Duodenal mucosa (tissue), 2 donors: Measurements from ENCODE around the gene ATP5F1D.

Experiments
- H3K27ac ChIP-seq: one replicate; pipeline ENCODE4 v1.7.0; 2013; ENCODE audit warnings: low read depth, low read length
- H3K27me3 ChIP-seq, 2 donors: one replicate each; pipeline ENCODE4 v1.7.0; 2013; ENCODE audit warnings: low read length in 2 of 2, control low read depth in 1 of 2; ENCODE audit not compliant: insufficient read depth in 2 of 2, control insufficient read depth in 1 of 2
- H3K36me3 ChIP-seq, 2 donors: one replicate each; pipeline ENCODE4 v1.7.0; 2013; ENCODE audit warnings: low read length in 2 of 2, control low read depth in 1 of 2; ENCODE audit not compliant: insufficient read depth in 2 of 2, control insufficient read depth in 1 of 2
- H3K4me1 ChIP-seq, 2 donors: one replicate each; pipeline ENCODE4 v1.7.0; 2013; ENCODE audit warnings: low read length in 2 of 2, control low read depth in 1 of 2; ENCODE audit not compliant: insufficient read depth in 2 of 2, control insufficient read depth in 1 of 2
- H3K4me3 ChIP-seq, 2 donors: one replicate each; pipeline ENCODE4 v1.7.0; 2013; ENCODE audit warnings: low read length in 2 of 2, low read depth in 1 of 2
- H3K9ac ChIP-seq, 2 donors: one replicate each; pipeline ENCODE4 v1.7.0; 2013; ENCODE audit warnings: low read length in 2 of 2, low read depth in 1 of 2
- H3K9me3 ChIP-seq, 2 donors: one replicate each; pipeline ENCODE4 v1.7.0; 2013; ENCODE audit warnings: low read length in 2 of 2, control low read depth in 1 of 2; ENCODE audit not compliant: control insufficient read depth in 1 of 2

The ATP5F1D gene

DNA sequence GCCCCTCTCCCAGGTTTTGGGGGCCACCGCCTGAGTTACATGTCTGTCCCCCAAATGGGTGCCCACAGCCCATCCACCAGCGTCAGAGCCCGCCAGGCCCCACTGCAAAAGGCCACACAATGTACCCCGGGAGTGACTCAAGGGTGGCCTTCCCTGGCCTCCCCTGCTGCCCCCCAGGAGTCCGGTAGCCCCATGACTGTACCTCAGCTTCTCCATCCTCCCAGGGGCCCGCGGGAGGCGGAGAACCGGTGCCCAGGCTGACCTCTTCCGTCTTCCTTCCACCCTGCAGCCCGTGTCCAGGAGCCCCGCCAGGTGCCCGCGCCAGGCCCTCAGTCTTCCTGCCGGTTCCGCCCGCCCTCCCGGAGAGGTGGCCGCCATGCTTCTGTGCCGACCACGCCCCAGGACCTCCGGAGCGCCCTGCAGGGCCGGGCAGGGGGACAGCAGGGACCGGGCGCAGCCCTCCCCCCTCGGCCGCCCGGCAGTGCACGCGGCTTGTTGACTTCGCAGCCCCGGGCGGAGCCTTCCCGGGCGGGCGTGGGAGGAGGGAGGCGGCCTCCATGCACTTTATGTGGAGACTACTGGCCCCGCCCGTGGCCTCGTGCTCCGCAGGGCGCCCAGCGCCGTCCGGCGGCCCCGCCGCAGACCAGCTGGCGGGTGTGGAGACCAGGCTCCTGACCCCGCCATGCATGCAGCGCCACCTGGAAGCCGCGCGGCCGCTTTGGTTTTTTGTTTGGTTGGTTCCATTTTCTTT, 14.1 kb upstream of the ATP5F1D start:
- H3K27me3 ChIP-seq: peaks cover 0 to 3% of the 10 kb centered on the region in 2 donors
- H3K9me3 ChIP-seq: no peaks in the 10 kb centered on the region
- H3K27ac ChIP-seq: no peak overlapping the region
- no peak overlapping the region for H3K9ac ChIP-seq
- no peak overlapping the region for H3K4me3 ChIP-seq
- H3K36me3 ChIP-seq: peaks cover 0 to 34% of the 10 kb centered on the region in 2 donors
- H3K4me1 ChIP-seq: peaks cover 0 to under 1% of the 10 kb centered on the region in 2 donors

- H3K4me3 ChIP-seq: no peak overlapping the region
- H3K27ac ChIP-seq: no peak overlapping the region
- H3K4me1 ChIP-seq: peaks cover 0 to 9% of the 10 kb centered on the region in 2 donors
- H3K36me3 ChIP-seq: peaks cover 0 to 25% of the 10 kb centered on the region in 2 donors
- no peaks in the 10 kb centered on the region for H3K9me3 ChIP-seq
- H3K27me3 ChIP-seq: peaks cover 0 to 3% of the 10 kb centered on the region in 2 donors
- no peak overlapping the region for H3K9ac ChIP-seq
Measured at GRCh38 chr19:1228161-1228957, 13.2 kb upstream of the ATP5F1D start.

DNA sequence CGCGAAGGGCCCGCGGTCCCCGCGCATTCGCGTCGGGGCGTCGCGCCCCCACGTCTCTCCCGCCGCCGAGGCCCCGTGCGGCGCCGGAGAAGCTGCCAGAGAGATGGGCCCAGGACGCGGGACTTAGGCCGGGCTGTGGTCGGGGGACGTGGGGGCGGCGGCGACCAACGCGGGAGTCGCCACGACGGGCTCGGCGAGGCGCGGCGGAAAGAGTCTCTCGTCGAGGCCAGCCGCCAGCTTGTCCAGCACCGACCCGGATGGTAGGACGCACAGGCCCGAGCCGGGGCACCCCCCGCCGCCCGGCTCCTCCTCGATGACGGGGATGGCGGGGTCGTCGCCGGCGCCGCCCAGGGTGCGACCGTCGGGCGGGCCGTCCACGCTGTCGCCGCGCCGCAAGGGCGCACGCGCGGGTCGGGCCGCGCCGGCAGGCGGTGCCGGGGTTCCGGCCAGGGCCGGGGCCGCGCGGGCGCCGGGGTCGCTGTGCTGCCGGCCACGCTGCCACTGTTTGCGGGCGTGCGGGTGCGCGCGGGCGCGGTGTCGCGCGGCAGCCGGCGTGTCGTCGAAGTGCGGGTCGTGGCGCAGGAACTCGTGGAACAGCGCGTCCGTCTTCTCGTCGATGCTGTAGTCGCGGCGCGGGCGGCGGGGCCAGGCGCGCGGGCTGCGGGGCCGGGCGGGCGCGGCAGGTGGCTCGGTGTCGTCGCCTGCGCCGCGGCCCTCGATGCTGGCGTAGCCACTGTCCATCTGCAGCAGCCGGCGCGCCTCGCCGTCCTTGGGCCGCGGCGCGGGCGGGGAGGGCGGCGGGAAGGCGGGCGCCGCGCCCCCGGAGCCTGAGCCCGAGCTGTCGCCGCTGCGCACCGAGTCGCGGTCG, 12.3 kb upstream of the ATP5F1D start:
- Histone ChIP-seq H3K4me3 (no peak overlapping the region), H3K9ac (no peak overlapping the region), H3K36me3 (peaks cover 0 to 21% of the 10 kb centered on the region in 2 donors), H3K9me3 (no peaks in the 10 kb centered on the region), H3K27me3 (peaks cover 2 to 10% of the 10 kb centered on the region in 2 donors), H3K4me1 (peaks cover 0 to 11% of the 10 kb centered on the region in 2 donors), H3K27ac (no peak overlapping the region)

GRCh38 chr19:1229924-1230782, 11.4 kb upstream of the ATP5F1D start:
- Histone ChIP-seq H3K9me3 (no peaks in the 10 kb centered on the region), H3K27me3 (peaks cover 7 to 17% of the 10 kb centered on the region in 2 donors), H3K9ac (no peak overlapping the region), H3K27ac (no peak overlapping the region), H3K4me1 (peaks cover 0 to 18% of the 10 kb centered on the region in 2 donors), H3K4me3 (no peak overlapping the region), H3K36me3 (peaks cover 0 to 14% of the 10 kb centered on the region in 2 donors)

- no peak overlapping the region for H3K9ac ChIP-seq
- peaks cover 0 to 18% of the 10 kb centered on the region in 2 donors for H3K4me1 ChIP-seq
- peaks cover 14 to 25% of the 10 kb centered on the region in 2 donors for H3K27me3 ChIP-seq
- no peak overlapping the region for H3K4me3 ChIP-seq
- no peaks in the 10 kb centered on the region for H3K9me3 ChIP-seq
- H3K27ac ChIP-seq: no peak overlapping the region
- H3K36me3 ChIP-seq: peaks cover 0 to 9% of the 10 kb centered on the region in 2 donors
Measured at GRCh38 chr19:1230783-1231489, 10.6 kb upstream of the ATP5F1D start.

DNA sequence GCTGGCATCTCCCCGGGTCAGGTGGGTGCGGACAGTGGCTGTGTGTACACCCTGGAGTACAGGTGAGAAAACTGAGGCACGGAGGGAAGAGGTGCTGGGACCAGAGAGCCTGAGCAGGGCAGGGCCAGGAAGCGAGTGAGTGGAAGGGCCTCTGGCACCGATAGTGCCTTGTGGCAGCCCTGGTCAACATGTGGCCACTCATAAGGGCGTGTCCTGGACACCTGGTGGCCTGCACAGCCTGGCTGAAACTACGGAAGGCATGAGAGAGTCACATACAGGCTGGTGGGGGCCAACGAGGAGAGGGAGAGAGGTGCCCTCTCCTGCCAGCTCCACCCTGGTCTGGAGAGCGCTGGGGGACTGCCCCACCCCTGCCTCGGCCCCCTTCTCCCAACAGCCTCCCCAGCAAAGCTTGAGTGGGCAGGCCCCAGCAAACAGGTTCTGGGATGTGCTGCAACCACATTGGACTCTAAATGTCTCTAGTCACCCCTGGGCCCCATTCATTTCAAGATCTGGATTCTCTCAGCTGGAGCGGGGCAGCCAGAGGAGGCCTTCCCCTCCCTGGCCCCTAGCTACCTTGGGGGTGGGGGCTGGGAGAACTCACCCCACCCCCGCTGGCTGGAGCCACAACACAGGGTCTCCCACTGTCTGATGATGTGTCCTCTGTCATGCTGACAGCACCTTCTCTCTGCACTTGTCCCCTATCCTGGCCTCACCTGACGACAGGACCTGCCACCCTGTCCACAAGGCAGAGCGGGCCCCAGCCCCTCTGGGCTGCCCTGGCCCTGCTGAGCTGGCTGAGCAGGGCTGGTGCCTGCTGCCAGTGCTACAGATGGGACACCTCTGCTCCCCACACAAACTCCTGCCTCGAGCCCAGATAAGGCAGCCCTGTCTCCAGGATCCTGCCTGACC, 9.6 kb upstream of the ATP5F1D start:
- Histone ChIP-seq H3K9ac (no peak overlapping the region), H3K36me3 (no peaks in the 10 kb centered on the region), H3K9me3 (no peaks in the 10 kb centered on the region), H3K27me3 (peaks cover 21 to 27% of the 10 kb centered on the region in 2 donors), H3K4me3 (no peak overlapping the region), H3K4me1 (peaks cover 0 to 19% of the 10 kb centered on the region in 2 donors), H3K27ac (no peak overlapping the region)

DNA sequence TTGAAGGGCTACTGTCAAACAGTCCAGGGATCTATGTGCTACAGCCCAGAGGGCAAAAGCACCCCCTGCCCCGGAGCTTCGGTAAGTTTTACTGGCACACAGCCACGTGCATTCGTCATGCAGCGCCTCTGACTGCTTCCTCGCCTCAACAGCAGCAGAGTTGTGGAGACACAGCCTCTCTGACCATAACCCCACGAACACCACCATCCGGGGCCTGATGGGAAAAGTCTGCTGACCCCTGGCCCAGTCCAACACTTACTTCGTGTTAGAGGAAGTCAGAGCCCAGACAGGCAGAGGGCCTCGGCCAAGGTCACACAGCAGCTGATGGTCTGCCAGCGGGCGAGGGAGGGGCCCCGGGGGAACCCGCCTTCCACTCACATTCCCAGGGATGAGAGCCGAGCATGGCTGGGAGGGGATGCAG, 8.9 kb upstream of the ATP5F1D start:
- H3K36me3 ChIP-seq: no peaks in the 10 kb centered on the region
- no peak overlapping the region for H3K4me3 ChIP-seq
- no peak overlapping the region for H3K27ac ChIP-seq
- peaks cover 27 to 31% of the 10 kb centered on the region in 2 donors for H3K27me3 ChIP-seq
- H3K9ac ChIP-seq: no peak overlapping the region
- peaks cover 0 to 24% of the 10 kb centered on the region in 2 donors for H3K4me1 ChIP-seq
- H3K9me3 ChIP-seq: no peaks in the 10 kb centered on the region

- Histone ChIP-seq H3K4me1 (peaks cover 0 to 25% of the 10 kb centered on the region in 2 donors), H3K9me3 (no peaks in the 10 kb centered on the region), H3K27ac (no peak overlapping the region), H3K27me3 (peaks cover 27 to 31% of the 10 kb centered on the region in 2 donors), H3K9ac (no peak overlapping the region), H3K4me3 (no peak overlapping the region), H3K36me3 (no peaks in the 10 kb centered on the region)
Measured at GRCh38 chr19:1233115-1233667, 8.4 kb upstream of the ATP5F1D start.
